ENCODE measurements around the gene DCLRE1B. TPM values are rescaled to one million over a fixed set of nuclear protein-coding genes. Genes with fewer than 3 reads are reported as not detected.

Gene DCLRE1B
- total and polyA plus RNA-seq, 9 of the 15 experiments (the other 6 are each of a cell fraction or from before 2014, with no cell fraction given) = 10.6 to 28.8 (median 17.2) TPM

- TF ChIP-seq YBX1 (IDR thresholded peaks at IDR 0.05) (no peak), NKRF (IDR thresholded peaks at IDR 0.05; ENCODE audit: borderline replicate concordance) (no peak), PRDM10 (IDR thresholded peaks at IDR 0.05; ENCODE audit: partially characterized antibody) (no peak), IRF2 (CRISPR knock-in tag; IDR thresholded peaks at IDR 0.05) (no peak), TCF15 (CRISPR knock-in tag; IDR thresholded peaks at IDR 0.05) (0 out of 2 replicates have a peak, but pooled peaks have one; percentile 19), MEF2A (IDR thresholded peaks at IDR 0.05; ENCODE audit: control insufficient read depth, low read depth, low read length) (no peak), LCOR (CRISPR knock-in tag; IDR thresholded peaks at IDR 0.05) (no peak), ZC3H4 (CRISPR knock-in tag; IDR thresholded peaks at IDR 0.05; ENCODE audit: borderline replicate concordance) (0 out of 2 replicates have a peak, but pooled peaks have one; percentile 46), ZNF239 (CRISPR knock-in tag; IDR thresholded peaks at IDR 0.05) (0 out of 2 replicates have a peak, but pooled peaks have one; percentile 17), ERF (CRISPR knock-in tag; IDR thresholded peaks at IDR 0.05) (peak; percentile 10; the same call in 1 of the 2 replicates), ZBTB2 (IDR thresholded peaks at IDR 0.05) (no peak)
Measured at GRCh38 chr1:113928187-113928930, 23.2 kb downstream of the DCLRE1B start (continued).

Measured in K562 (cell line).